ENCODE measurements around the gene RGMB.

RGMB gene

DNA sequence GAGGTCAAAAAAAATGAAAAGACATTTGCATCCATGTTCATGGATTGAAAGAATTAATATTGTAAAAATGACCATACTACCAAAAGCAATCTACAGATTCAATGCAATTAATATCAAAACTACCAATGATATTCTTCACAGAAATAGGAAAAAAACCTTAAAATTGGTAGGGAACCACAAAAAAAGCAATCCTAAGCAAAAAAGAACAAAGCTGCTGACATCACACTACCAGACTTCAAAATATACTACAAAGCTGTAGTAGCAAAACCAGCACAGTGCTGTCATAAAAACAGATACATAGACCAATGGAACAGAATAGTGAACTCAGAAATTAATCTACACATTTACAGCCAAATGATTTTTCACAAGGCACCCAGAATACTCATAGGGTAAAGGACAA is 34.3 kb downstream of the RGMB start:
- no peaks in the 10 kb centered on the region for H3F3A ChIP-seq (ENCODE audit: insufficient read depth, low read length)
- H3K27ac ChIP-seq (ENCODE audit: low read depth, low read length, poor library complexity, severe bottlenecking), result no peak overlapping the region
- H4K20me1 ChIP-seq (ENCODE audit: insufficient read depth, low read length), result no peaks in the 10 kb centered on the region
- H3K9ac ChIP-seq (ENCODE audit: low read length), result no peak overlapping the region
- TF ChIP-seq EZH2 (IDR thresholded peaks at IDR 0.05; ENCODE audit: borderline replicate concordance, low read length), result no peak
- TF ChIP-seq, protein P1, sequence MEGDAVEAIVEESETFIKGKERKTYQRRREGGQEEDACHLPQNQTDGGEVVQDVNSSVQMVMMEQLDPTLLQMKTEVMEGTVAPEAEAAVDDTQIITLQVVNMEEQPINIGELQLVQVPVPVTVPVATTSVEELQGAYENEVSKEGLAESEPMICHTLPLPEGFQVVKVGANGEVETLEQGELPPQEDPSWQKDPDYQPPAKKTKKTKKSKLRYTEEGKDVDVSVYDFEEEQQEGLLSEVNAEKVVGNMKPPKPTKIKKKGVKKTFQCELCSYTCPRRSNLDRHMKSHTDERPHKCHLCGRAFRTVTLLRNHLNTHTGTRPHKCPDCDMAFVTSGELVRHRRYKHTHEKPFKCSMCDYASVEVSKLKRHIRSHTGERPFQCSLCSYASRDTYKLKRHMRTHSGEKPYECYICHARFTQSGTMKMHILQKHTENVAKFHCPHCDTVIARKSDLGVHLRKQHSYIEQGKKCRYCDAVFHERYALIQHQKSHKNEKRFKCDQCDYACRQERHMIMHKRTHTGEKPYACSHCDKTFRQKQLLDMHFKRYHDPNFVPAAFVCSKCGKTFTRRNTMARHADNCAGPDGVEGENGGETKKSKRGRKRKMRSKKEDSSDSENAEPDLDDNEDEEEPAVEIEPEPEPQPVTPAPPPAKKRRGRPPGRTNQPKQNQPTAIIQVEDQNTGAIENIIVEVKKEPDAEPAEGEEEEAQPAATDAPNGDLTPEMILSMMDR (IDR thresholded peaks at IDR 0.05; ENCODE audit: low read length), result no peak
- H3K79me2 ChIP-seq (ENCODE audit: insufficient read depth, low read length), result no peaks in the 10 kb centered on the region
- H3K4me1 ChIP-seq (ENCODE audit: insufficient read depth, low read length, severe bottlenecking), result no peaks in the 10 kb centered on the region
- 0 out of 2 replicates have a peak, but pooled peaks cover 4% of the 10 kb centered on the region for H3K9me3 ChIP-seq (ENCODE audit: low read length)
- no peak overlapping the region for H3K4me2 ChIP-seq (ENCODE audit: low read length)
- no peaks in the 10 kb centered on the region for H3K9me2 ChIP-seq (ENCODE audit: low read depth, low read length)
- no peaks in the 10 kb centered on the region for H3K36me3 ChIP-seq (ENCODE audit: insufficient read depth, low read length)
- H3K27me3 ChIP-seq (ENCODE audit: insufficient read depth, low read length), result no peaks in the 10 kb centered on the region
- H3K4me3 ChIP-seq (ENCODE audit: low read depth, low read length, poor library complexity, severe bottlenecking), result no peak overlapping the region
- H2AFZ ChIP-seq (ENCODE audit: low read length), result no peak overlapping the region

- Histone ChIP-seq H3K27ac (ENCODE audit: low read depth, low read length, poor library complexity, severe bottlenecking) (no peak overlapping the region), H3K36me3 (ENCODE audit: insufficient read depth, low read length) (no peaks in the 10 kb centered on the region), H3K9me3 (ENCODE audit: low read length) (0 out of 2 replicates have a peak, but pooled peaks cover 4% of the 10 kb centered on the region), H3K4me3 (ENCODE audit: low read depth, low read length, poor library complexity, severe bottlenecking) (no peak overlapping the region), H3K27me3 (ENCODE audit: insufficient read depth, low read length) (no peaks in the 10 kb centered on the region), H3K79me2 (ENCODE audit: insufficient read depth, low read length) (no peaks in the 10 kb centered on the region), H2AFZ (ENCODE audit: low read length) (no peak overlapping the region), H3K4me2 (ENCODE audit: low read length) (no peak overlapping the region), H3F3A (ENCODE audit: insufficient read depth, low read length) (no peaks in the 10 kb centered on the region), H4K20me1 (ENCODE audit: insufficient read depth, low read length) (no peaks in the 10 kb centered on the region), H3K9ac (ENCODE audit: low read length) (no peak overlapping the region), H3K9me2 (ENCODE audit: low read depth, low read length) (no peaks in the 10 kb centered on the region), H3K4me1 (ENCODE audit: insufficient read depth, low read length, severe bottlenecking) (no peaks in the 10 kb centered on the region)
- TF ChIP-seq, protein P1 (IDR thresholded peaks at IDR 0.05; ENCODE audit: low read length), result no peak
- no peak for TF ChIP-seq EZH2 (IDR thresholded peaks at IDR 0.05; ENCODE audit: borderline replicate concordance, low read length)
Observed at GRCh38 chr5:98810206-98810605, 36.7 kb downstream of the RGMB start.

DNA sequence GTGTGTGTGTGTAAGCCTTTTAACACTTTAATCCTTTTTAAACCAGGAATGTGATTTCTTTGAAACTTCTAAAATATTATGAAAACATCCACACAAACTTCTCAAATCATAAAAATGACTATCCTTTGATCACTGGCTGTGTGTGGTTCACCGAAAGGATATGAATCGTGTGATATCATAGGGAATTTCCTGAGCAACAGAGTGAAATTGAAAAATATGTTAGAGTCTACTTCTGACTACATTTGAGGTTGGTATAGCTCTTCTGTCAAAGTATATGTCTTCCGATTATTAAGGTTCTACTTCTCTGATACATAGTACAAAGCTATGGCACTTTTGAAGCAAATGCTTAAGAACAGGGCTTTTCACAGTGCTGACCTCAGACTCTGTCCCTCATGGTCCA is 40.3 kb downstream of the RGMB start:
- no peak overlapping the region for H3K4me3 ChIP-seq (ENCODE audit: low read depth, low read length, poor library complexity, severe bottlenecking)
- no peaks in the 10 kb centered on the region for H3K27me3 ChIP-seq (ENCODE audit: insufficient read depth, low read length)
- no peak overlapping the region for H3K4me2 ChIP-seq (ENCODE audit: low read length)
- H2AFZ ChIP-seq (ENCODE audit: low read length), result no peak overlapping the region
- H3F3A ChIP-seq (ENCODE audit: insufficient read depth, low read length), result no peaks in the 10 kb centered on the region
- no peaks in the 10 kb centered on the region for H3K9me2 ChIP-seq (ENCODE audit: low read depth, low read length)
- H3K36me3 ChIP-seq (ENCODE audit: insufficient read depth, low read length), result no peaks in the 10 kb centered on the region
- no peaks in the 10 kb centered on the region for H4K20me1 ChIP-seq (ENCODE audit: insufficient read depth, low read length)
- no peaks in the 10 kb centered on the region for H3K4me1 ChIP-seq (ENCODE audit: insufficient read depth, low read length, severe bottlenecking)
- no peak overlapping the region for H3K9ac ChIP-seq (ENCODE audit: low read length)
- no peaks in the 10 kb centered on the region for H3K79me2 ChIP-seq (ENCODE audit: insufficient read depth, low read length)
- no peak for TF ChIP-seq EZH2 (IDR thresholded peaks at IDR 0.05; ENCODE audit: borderline replicate concordance, low read length)
- TF ChIP-seq, protein P1 (IDR thresholded peaks at IDR 0.05; ENCODE audit: low read length), result no peak
- H3K27ac ChIP-seq (ENCODE audit: low read depth, low read length, poor library complexity, severe bottlenecking), result no peak overlapping the region
- H3K9me3 ChIP-seq (ENCODE audit: low read length), result no peaks in the 10 kb centered on the region
